Tibial artery (tissue), 4 donors: ENCODE data around the gene DHRSX.
"Not testable (repeated sequence)": the region's sequence is repeated elsewhere in the genome, so short reads cannot be mapped to it uniquely, and the experiment has no call there.

Experiments used
- DNase-seq, 2 donors: peaks; one replicate each; pipeline ENCODE4 v3.0.0-alpha.2; 2019
- H3K27ac ChIP-seq, 2 donors: fragments of 200-600 bp; sonication (generic) in 1 of 2; 1 replicate in 1 of 2; 2 replicates in 1 of 2; pipeline ENCODE4 v1.5.1; 2018 to 2019; ENCODE audit warnings: mild to moderate bottlenecking in 1 of 2
- H3K27me3 ChIP-seq, 2 donors: fragments of 200-600 bp; sonication (generic) in 1 of 2; one replicate each; pipeline versions ENCODE4 v1.5.1 to v1.6.0; 2016 to 2019
- H3K36me3 ChIP-seq, 3 donors: fragments of 200-600 bp; sonication (generic) in 2 of 3; one replicate each; pipeline ENCODE4 v1.5.1; 2016 to 2019; ENCODE audit warnings: mild to moderate bottlenecking in 2 of 3
- H3K4me1 ChIP-seq, 4 donors: fragments of 200-600 bp; sonication (generic) in 2 of 4; 1 replicate in 3 of 4; 2 replicates in 1 of 4; pipeline ENCODE4 v1.5.1; 2016 to 2019
- H3K4me3 ChIP-seq, 2 donors: fragments of 200-600 bp; sonication (generic) in 1 of 2; 1 replicate in 1 of 2; 2 replicates in 1 of 2; pipeline ENCODE4 v1.5.1; 2018 to 2019; ENCODE audit warnings: mild to moderate bottlenecking in 2 of 2
- H3K9me3 ChIP-seq, 3 donors: fragments of 200-600 bp; sonication (generic) in 1 of 3; one replicate each; pipeline ENCODE4 v1.5.1; 2016 to 2019
- CTCF ChIP-seq, 2 experiments: fragments of 200-600 bp in 1 of 2; fragments of 450-650 bp in 1 of 2; IDR thresholded peaks; one replicate each; pipeline ENCODE4 v1.5.1; 2017 to 2019; ENCODE audit warnings: antibody characterized with exemption in 2 of 2, mild to moderate bottlenecking in 1 of 2, moderate library complexity in 1 of 2
- intact Hi-C: fragments of 100-400 bp; cut with DNase I; formaldehyde crosslinking; loops from one replicate; pipeline ENCODE4 v1.15.0; 2023; ENCODE audit warnings: low total_unique reads

Gene DHRSX

GRCh38 chrX:2313864-2314640 is 186.7 kb downstream of the DHRSX start:
- Histone ChIP-seq H3K27me3 (no peaks in the 10 kb centered on the region), H3K4me3 (no peak overlapping the region), H3K36me3 (no peaks in the 10 kb centered on the region), H3K4me1 (peaks cover 0 to 7% (median under 1%) of the 10 kb centered on the region in 4 donors), H3K27ac (no peak overlapping the region), H3K9me3 (no peaks in the 10 kb centered on the region)
- DNase-seq: no peak
- intact Hi-C loops: no loop called here
- no peak for TF ChIP-seq CTCF (IDR thresholded peaks at IDR 0.05)

GRCh38 chrX:2312061-2312591 is 188.7 kb downstream of the DHRSX start:
- intact Hi-C loops, H3K9me3 ChIP-seq, H3K27me3 ChIP-seq, H3K4me3 ChIP-seq, DNase-seq, H3K36me3 ChIP-seq, H3K27ac ChIP-seq, H3K4me1 ChIP-seq: not testable (repeated sequence)

- Histone ChIP-seq H3K4me3 (no peak overlapping the region), H3K27ac (no peak overlapping the region), H3K27me3 (no peaks in the 10 kb centered on the region), H3K4me1 (peaks cover 0 to 1% (median 0%) of the 10 kb centered on the region in 4 donors), H3K9me3 (no peaks in the 10 kb centered on the region), H3K36me3 (no peaks in the 10 kb centered on the region)
- TF ChIP-seq CTCF (IDR thresholded peaks at IDR 0.05): no peak
- intact Hi-C loops: no loop called here
- no peak for DNase-seq
These were observed 189.3 kb downstream of the DHRSX start for GRCh38 chrX:2311501-2311900.

- H3K27me3 ChIP-seq: no peaks in the 10 kb centered on the region
- no peaks in the 10 kb centered on the region for H3K4me1 ChIP-seq
- intact Hi-C loops: no loop called here
- H3K4me3 ChIP-seq: no peak overlapping the region
- no peak for TF ChIP-seq CTCF (IDR thresholded peaks at IDR 0.05)
- no peaks in the 10 kb centered on the region for H3K9me3 ChIP-seq
- DNase-seq: no peak
- no peak overlapping the region for H3K27ac ChIP-seq
- no peaks in the 10 kb centered on the region for H3K36me3 ChIP-seq
These were observed 198.9 kb downstream of the DHRSX start for GRCh38 chrX:2301901-2302300.

- intact Hi-C loops: no loop called here
- Histone ChIP-seq H3K9me3 (no peaks in the 10 kb centered on the region), H3K4me3 (no peak overlapping the region), H3K36me3 (no peaks in the 10 kb centered on the region), H3K4me1 (no peaks in the 10 kb centered on the region), H3K27ac (no peak overlapping the region), H3K27me3 (no peaks in the 10 kb centered on the region)
- no peak for TF ChIP-seq CTCF (IDR thresholded peaks at IDR 0.05)
- no peak for DNase-seq
These were observed 200.9 kb downstream of the DHRSX start for GRCh38 chrX:2299871-2300270.

- intact Hi-C loops: no loop called here
- H3K36me3 ChIP-seq: peaks cover 7 to 22% (median 20%) of the 10 kb centered on the region in 3 donors
- no peak for DNase-seq
- H3K9me3 ChIP-seq: no peaks in the 10 kb centered on the region
- no peaks in the 10 kb centered on the region for H3K4me1 ChIP-seq
- H3K27ac ChIP-seq: no peak overlapping the region
- H3K4me3 ChIP-seq: no peak overlapping the region
- no peak for TF ChIP-seq CTCF (IDR thresholded peaks at IDR 0.05)
- H3K27me3 ChIP-seq: no peaks in the 10 kb centered on the region
These were observed 214.0 kb downstream of the DHRSX start for GRCh38 chrX:2286731-2287130.
